Subcutaneous abdominal adipose tissue (tissue), 5 donors: ENCODE results near the gene P4HB.

Experiments used
- H3K27ac ChIP-seq: one replicate; pipeline ENCODE4 v1.7.0; 2013; ENCODE audit warnings: low read depth, mild to moderate bottlenecking, inconsistent platforms, low read length, moderate library complexity
- H3K27me3 ChIP-seq, 5 donors: one replicate each; pipeline ENCODE4 v1.7.0; 2013; ENCODE audit warnings: low read length in 5 of 5, inconsistent platforms in 1 of 5; ENCODE audit not compliant: control insufficient read depth in 5 of 5, insufficient read depth in 4 of 5
- H3K36me3 ChIP-seq, 5 donors: one replicate each; pipeline ENCODE4 v1.7.0; 2013; ENCODE audit warnings: low read length in 5 of 5; ENCODE audit not compliant: control insufficient read depth in 5 of 5, insufficient read depth in 5 of 5
- H3K4me1 ChIP-seq, 5 donors: one replicate each; pipeline ENCODE4 v1.7.0; 2013; ENCODE audit warnings: low read length in 5 of 5, mild to moderate bottlenecking in 3 of 5, moderate library complexity in 1 of 5; ENCODE audit not compliant: control insufficient read depth in 5 of 5, insufficient read depth in 5 of 5
- H3K4me3 ChIP-seq, 5 donors: one replicate each; pipeline ENCODE4 v1.7.0; 2013; ENCODE audit warnings: low read length in 5 of 5, low read depth in 1 of 5
- H3K9ac ChIP-seq, 5 donors: one replicate each; pipeline ENCODE4 v1.7.0; 2013; ENCODE audit warnings: low read length in 5 of 5, mild to moderate bottlenecking in 4 of 5, moderate library complexity in 3 of 5
- H3K9me3 ChIP-seq, 5 donors: one replicate each; pipeline ENCODE4 v1.7.0; 2013; ENCODE audit warnings: low read length in 5 of 5; ENCODE audit not compliant: control insufficient read depth in 5 of 5
- donor health status: healthy.
- donor health status: healthy.
- donor health status: healthy.
- donor health status: healthy.
- donor health status: healthy.

The P4HB gene

GRCh38 chr17:81898029-81898866, 37.9 kb upstream of the P4HB start:
- H3K36me3 ChIP-seq, result peaks cover 0 to 68% (median 50%) of the 10 kb centered on the region in 5 donors
- no peaks in the 10 kb centered on the region for H3K9me3 ChIP-seq
- H3K27ac ChIP-seq, result no peak overlapping the region
- H3K4me3 ChIP-seq, result no peak overlapping the region
- H3K4me1 ChIP-seq, result peaks cover 0 to 19% (median 11%) of the 10 kb centered on the region in 5 donors
- no peak overlapping the region for H3K9ac ChIP-seq
- peaks cover 0 to 3% (median 0%) of the 10 kb centered on the region in 5 donors for H3K27me3 ChIP-seq

- Histone ChIP-seq H3K9me3 (no peaks in the 10 kb centered on the region), H3K27me3 (no peaks in the 10 kb centered on the region), H3K4me1 (peaks cover 2 to 17% (median 16%) of the 10 kb centered on the region in 5 donors), H3K27ac (no peak overlapping the region), H3K36me3 (peaks cover 0 to 64% (median 49%) of the 10 kb centered on the region in 5 donors), H3K4me3 (no peak overlapping the region), H3K9ac (no peak overlapping the region)
Observed at GRCh38 chr17:81895400-81895799, 35.1 kb upstream of the P4HB start.

GRCh38 chr17:81891303-81891552, 30.9 kb upstream of the P4HB start:
- Histone ChIP-seq H3K27ac (peak overlapping the region; percentile 54), H3K27me3 (no peaks in the 10 kb centered on the region), H3K9me3 (no peaks in the 10 kb centered on the region), H3K9ac (peak overlapping the region in 2 of 5 donors; percentile 90 to 93), H3K36me3 (peaks cover 0 to 56% (median 46%) of the 10 kb centered on the region in 5 donors), H3K4me1 (peaks cover 5 to 28% (median 25%) of the 10 kb centered on the region in 5 donors), H3K4me3 (peak overlapping the region in 4 of 5 donors; percentile 76 to 86 (median 79))

- H3K27ac ChIP-seq, result peak overlapping the region; percentile 54
- peaks cover 5 to 28% (median 25%) of the 10 kb centered on the region in 5 donors for H3K4me1 ChIP-seq
- no peaks in the 10 kb centered on the region for H3K27me3 ChIP-seq
- H3K36me3 ChIP-seq, result peaks cover 0 to 60% (median 51%) of the 10 kb centered on the region in 5 donors
- H3K9ac ChIP-seq, result peak overlapping the region; percentile 81 to 93 (median 90)
- H3K4me3 ChIP-seq, result peak overlapping the region; percentile 76 to 86 (median 79)
- H3K9me3 ChIP-seq, result no peaks in the 10 kb centered on the region
Observed at GRCh38 chr17:81890447-81891302, 30.3 kb upstream of the P4HB start.

- Histone ChIP-seq H3K36me3 (peaks cover 0 to 60% (median 49%) of the 10 kb centered on the region in 5 donors), H3K9ac (peak overlapping the region in 1 of 5 donors; percentile 43)
Observed at GRCh38 chr17:81889602-81890001, 29.3 kb upstream of the P4HB start.

GRCh38 chr17:81888988-81889595, 28.8 kb upstream of the P4HB start:
- Histone ChIP-seq H3K4me1 (peaks cover 5 to 37% (median 34%) of the 10 kb centered on the region in 5 donors), H3K9me3 (no peaks in the 10 kb centered on the region), H3K9ac (no peak overlapping the region), H3K27ac (no peak overlapping the region), H3K36me3 (peaks cover 0 to 60% (median 44%) of the 10 kb centered on the region in 5 donors), H3K4me3 (no peak overlapping the region), H3K27me3 (no peaks in the 10 kb centered on the region)

More at GRCh38 chr17:81889602-81890001, 29.3 kb upstream of the P4HB start:
- H3K4me3 ChIP-seq, result no peak overlapping the region
- H3K27me3 ChIP-seq, result no peaks in the 10 kb centered on the region
- H3K27ac ChIP-seq, result no peak overlapping the region
- no peaks in the 10 kb centered on the region for H3K9me3 ChIP-seq
- H3K4me1 ChIP-seq, result peaks cover 5 to 32% (median 30%) of the 10 kb centered on the region in 5 donors

- Histone ChIP-seq H3K4me1 (peaks cover 5 to 37% (median 34%) of the 10 kb centered on the region in 5 donors), H3K36me3 (peaks cover 0 to 57% (median 44%) of the 10 kb centered on the region in 5 donors), H3K9me3 (no peaks in the 10 kb centered on the region), H3K4me3 (no peak overlapping the region), H3K27ac (no peak overlapping the region), H3K27me3 (no peaks in the 10 kb centered on the region), H3K9ac (no peak overlapping the region)
Observed at GRCh38 chr17:81888105-81888987, 28.0 kb upstream of the P4HB start.

- Histone ChIP-seq H3K4me3 (no peak overlapping the region), H3K9ac (no peak overlapping the region), H3K36me3 (peaks cover 0 to 63% (median 44%) of the 10 kb centered on the region in 5 donors), H3K27ac (no peak overlapping the region), H3K27me3 (no peaks in the 10 kb centered on the region), H3K4me1 (peaks cover 5 to 27% (median 23%) of the 10 kb centered on the region in 5 donors), H3K9me3 (no peaks in the 10 kb centered on the region)
Observed at GRCh38 chr17:81885869-81886548, 25.7 kb upstream of the P4HB start.

- no peak overlapping the region for H3K9ac ChIP-seq
- H3K36me3 ChIP-seq, result peaks cover 0 to 67% (median 44%) of the 10 kb centered on the region in 5 donors
Observed at GRCh38 chr17:81885454-81885853, 25.1 kb upstream of the P4HB start.

More at GRCh38 chr17:81885454-81885853, 25.1 kb upstream of the P4HB start:
- H3K9me3 ChIP-seq, result no peaks in the 10 kb centered on the region
- H3K4me1 ChIP-seq, result peaks cover 3 to 22% (median 19%) of the 10 kb centered on the region in 5 donors
- no peak overlapping the region for H3K27ac ChIP-seq
- no peaks in the 10 kb centered on the region for H3K27me3 ChIP-seq
- no peak overlapping the region for H3K4me3 ChIP-seq
